Fibroblast of pulmonary artery (primary cell): ENCODE data around the gene TP53INP2.

Experiments used
- DNase-seq: peaks from one replicate; pipeline ENCODE4 v3.0.0-alpha.2; 2010; ENCODE audit warnings: low read depth
- H3K4me3 ChIP-seq: replicated peaks from 2 replicates; pipeline ENCODE4 v1.5.1; 2011; ENCODE audit warnings: low read depth, mild to moderate bottlenecking, control low read depth, low read length, moderate library complexity
- TF ChIP-seq, protein P1 (sequence below): IDR thresholded peaks from 2 replicates; pipeline ENCODE4 v1.5.1; 2011; ENCODE audit warnings: mild to moderate bottlenecking, control low read depth, low read length, inconsistent platforms; ENCODE audit errors: missing control alignments

Gene TP53INP2

DNA sequence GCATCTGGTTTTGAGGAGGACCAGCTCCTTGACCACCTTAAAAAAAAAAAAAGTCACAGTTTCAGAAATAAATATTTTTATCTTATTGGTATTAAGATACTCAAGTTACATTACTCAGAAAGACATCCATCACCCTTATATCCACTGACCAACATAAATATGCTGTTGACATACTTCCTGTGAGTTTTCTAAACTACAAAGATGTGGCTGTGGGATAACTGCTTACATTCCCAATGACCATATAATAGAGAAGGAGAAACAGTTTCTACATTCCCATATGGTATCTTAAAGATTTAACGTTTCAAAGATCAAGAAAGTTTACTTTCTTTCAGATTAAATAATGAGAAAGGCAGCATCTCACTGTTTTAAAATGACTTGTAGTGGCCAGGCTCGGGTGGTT, 46.3 kb downstream of the TP53INP2 start:
- no peak overlapping the region for H3K4me3 ChIP-seq
- TF ChIP-seq, protein P1, sequence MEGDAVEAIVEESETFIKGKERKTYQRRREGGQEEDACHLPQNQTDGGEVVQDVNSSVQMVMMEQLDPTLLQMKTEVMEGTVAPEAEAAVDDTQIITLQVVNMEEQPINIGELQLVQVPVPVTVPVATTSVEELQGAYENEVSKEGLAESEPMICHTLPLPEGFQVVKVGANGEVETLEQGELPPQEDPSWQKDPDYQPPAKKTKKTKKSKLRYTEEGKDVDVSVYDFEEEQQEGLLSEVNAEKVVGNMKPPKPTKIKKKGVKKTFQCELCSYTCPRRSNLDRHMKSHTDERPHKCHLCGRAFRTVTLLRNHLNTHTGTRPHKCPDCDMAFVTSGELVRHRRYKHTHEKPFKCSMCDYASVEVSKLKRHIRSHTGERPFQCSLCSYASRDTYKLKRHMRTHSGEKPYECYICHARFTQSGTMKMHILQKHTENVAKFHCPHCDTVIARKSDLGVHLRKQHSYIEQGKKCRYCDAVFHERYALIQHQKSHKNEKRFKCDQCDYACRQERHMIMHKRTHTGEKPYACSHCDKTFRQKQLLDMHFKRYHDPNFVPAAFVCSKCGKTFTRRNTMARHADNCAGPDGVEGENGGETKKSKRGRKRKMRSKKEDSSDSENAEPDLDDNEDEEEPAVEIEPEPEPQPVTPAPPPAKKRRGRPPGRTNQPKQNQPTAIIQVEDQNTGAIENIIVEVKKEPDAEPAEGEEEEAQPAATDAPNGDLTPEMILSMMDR, result no peak
- no peak for DNase-seq

DNA sequence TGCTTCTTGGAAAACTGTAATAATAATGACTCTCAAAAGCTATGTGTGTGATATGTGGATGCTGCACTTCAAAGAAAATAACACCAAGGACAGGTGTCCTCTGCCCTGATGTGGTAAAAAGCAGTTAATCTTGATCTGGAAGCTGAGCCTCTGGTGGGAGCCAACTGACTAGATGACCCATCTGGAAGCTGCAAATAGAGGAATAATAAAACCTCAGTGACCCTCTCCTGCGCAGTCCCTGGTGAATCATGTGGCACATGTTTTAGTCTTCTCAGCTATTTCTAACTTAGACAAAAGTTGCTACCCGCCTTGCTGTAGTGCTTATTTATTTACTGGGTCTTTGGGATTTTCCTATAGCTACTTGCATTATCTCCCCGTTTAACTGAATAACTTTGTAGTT, 47.3 kb downstream of the TP53INP2 start:
- DNase-seq, result no peak
- no peak overlapping the region for H3K4me3 ChIP-seq
- TF ChIP-seq, protein P1, result no peak

DNA sequence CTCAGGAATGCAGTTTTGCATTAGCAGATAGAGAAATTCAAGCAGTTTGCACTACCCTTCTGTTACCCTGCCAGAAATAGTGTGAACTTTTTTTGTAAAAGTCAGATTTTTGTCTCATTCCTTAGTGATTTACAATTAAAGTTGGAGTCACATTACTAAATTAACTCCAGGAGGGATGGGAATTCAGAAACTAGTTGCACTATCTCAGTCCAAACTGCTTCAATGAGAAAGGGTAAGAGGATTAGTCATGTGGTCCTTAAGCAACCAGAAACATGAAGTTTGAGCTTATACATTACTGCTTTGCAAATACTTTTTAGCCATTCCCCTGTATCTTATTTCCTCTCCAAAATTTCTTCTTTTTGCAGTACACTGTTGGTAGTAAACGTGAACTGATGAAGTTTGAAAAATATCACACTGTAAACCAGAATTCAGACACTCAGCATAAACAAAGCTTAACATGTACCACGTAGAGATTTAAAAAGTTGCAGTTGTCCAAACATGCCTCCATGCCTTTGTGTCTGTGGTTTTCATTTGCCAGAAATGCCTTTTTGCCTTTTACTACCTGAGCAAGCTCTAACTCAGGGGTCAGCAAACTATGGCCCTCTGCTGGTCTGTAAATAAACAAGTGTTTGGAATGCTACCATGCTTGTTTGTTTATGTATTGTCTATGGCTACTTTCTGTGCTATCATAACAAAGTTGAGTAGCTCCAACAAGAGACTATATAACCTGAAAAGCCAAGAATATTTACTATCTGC, 49.7 kb downstream of the TP53INP2 start:
- DNase-seq, result no peak
- H3K4me3 ChIP-seq, result no peak overlapping the region
- TF ChIP-seq, protein P1, result no peak

DNA sequence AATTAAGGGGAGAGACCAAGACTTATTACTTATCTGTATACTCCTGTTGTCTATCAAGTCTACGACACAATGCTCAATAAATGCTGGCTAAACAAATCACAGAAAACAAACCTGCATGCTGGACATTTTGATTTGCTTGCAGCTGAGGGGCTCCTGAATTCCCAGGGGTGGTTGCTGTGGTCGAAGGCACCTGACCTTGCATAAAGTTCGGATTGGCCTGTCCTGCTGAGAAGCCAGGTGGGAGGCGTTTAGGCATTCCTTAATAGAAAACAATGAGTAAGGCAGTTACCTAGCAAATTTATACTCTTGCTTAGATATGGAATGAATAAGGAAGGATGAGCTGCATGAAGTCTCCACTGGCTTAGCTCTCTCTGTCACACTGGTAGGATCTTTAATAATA, 50.5 kb downstream of the TP53INP2 start:
- TF ChIP-seq, protein P1, result no peak
- no peak for DNase-seq
- no peak overlapping the region for H3K4me3 ChIP-seq

DNA sequence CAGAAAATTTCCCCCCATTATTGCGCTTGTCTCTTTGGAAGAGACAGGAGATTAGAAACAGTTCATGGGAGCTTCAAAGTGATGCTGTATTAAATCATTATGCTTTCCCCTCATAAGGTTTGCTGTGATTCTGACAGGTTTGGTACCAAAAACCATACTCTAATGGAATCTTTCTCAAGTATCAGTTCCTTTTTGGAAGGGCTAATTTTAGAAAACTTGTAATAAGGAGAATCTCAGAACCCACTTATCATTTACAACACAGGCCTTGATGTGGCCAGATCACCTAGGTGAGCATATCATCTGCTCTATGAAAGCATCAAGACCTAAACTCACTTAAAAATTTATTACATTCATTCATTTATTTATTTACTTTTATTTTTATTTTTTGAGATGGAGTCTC, 51.2 kb downstream of the TP53INP2 start:
- DNase-seq, result no peak
- H3K4me3 ChIP-seq, result no peak overlapping the region
- TF ChIP-seq, protein P1, result no peak

DNA sequence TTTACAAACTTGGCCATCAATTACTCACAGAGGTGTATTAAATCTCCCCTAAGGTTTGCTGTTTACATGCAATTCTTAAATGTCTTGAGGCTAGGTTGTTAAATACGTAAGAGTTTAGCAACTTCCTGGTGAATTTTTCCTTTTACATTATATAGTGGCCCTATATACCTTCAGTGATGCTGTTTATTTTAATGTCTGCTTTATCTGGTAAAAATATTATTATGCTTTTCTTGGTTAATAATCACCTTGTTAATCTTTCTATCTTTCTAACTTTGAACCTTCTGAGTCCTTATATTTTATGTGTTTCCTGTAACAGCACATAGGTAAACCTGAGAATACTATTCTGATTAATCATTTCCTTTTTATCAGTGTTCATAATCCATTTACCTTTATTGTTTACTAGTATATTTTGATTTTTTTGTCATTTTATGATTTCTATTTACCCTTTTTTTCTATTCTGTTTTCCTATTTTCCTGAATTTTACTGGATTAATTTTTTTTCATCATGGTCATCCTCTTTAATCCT, 57.9 kb downstream of the TP53INP2 start:
- H3K4me3 ChIP-seq, result no peak overlapping the region
- TF ChIP-seq, protein P1, result no peak
- DNase-seq, result no peak
